Activated CD8-positive, alpha-beta memory T cell treated with anti-CD3 and anti-CD28 coated beads for 24 hours (primary cell): ENCODE measurements around the gene NOC2L.
"Not testable (repeated sequence)": the region's sequence is repeated elsewhere in the genome, so short reads cannot be mapped to it uniquely, and the experiment has no call there.

ENCODE experiments used
- DNase-seq: peaks from one replicate; pipeline ENCODE4 v3.0.0-alpha.2; 2020

Gene NOC2L

DNA sequence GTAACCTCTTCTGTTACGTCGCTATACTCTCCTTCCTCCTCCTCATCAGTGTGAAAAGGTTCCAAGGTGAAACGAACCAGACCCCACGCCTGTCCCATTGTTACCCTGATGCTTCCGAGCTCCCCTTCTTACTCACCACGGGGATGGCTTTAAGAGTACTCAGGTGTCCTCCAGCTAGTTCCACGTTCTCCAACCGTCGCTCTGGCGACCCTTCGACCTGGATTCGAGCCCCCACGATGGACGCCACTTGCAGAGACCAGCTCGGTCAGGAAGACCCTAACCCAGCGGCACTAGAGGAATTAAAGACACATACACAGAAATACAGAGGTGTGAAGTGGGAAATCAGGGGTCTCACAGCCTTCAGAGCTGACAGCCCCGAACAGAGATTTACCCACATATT lies 61.1 kb downstream of the NOC2L start:
- not testable (repeated sequence) for DNase-seq

DNA sequence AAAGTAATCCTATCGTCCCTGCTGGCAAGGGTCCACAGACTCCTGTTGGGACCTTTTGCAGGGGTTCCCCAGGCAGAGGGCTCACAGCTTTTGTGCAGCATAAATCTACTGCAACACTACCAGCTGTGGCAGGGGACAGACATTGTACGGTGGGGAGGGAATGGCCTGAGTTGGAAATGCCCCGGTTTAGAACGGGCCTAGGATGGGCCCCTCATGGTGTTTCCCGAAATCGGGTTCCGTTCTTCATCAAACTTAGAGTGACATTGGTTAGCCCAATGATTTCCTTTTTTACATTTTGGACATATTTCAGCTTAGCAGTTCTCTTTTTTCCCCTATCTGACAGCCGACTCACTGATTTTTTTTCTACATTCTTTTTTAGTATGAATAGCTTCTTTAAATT lies 61.8 kb downstream of the NOC2L start:
- no peak for DNase-seq
